ENCODE measurements around the gene PCYT1A.

Gene PCYT1A

GRCh38 chr3:196280689-196281440 lies 6.7 kb downstream of the PCYT1A start:
- no peaks in the 10 kb centered on the region for H3K9me3 ChIP-seq (ENCODE audit: control insufficient read depth, low read length)
- H3K27me3 ChIP-seq (ENCODE audit: control insufficient read depth, insufficient read depth, low read length) = no peaks in the 10 kb centered on the region
- no peak overlapping the region for H3K4me2 ChIP-seq (ENCODE audit: low read length)
- H3K79me2 ChIP-seq = peaks cover 26% of the 10 kb centered on the region
- H3K4me1 ChIP-seq = peaks cover 4% of the 10 kb centered on the region
- no peak overlapping the region for H3K4me3 ChIP-seq (ENCODE audit: low read depth, low read length)
- H3K27ac ChIP-seq = no peak overlapping the region
- H3K9ac ChIP-seq = no peak overlapping the region
- H3K36me3 ChIP-seq (ENCODE audit: control insufficient read depth, insufficient read depth, low read length) = no peaks in the 10 kb centered on the region
- TF ChIP-seq, protein P1, sequence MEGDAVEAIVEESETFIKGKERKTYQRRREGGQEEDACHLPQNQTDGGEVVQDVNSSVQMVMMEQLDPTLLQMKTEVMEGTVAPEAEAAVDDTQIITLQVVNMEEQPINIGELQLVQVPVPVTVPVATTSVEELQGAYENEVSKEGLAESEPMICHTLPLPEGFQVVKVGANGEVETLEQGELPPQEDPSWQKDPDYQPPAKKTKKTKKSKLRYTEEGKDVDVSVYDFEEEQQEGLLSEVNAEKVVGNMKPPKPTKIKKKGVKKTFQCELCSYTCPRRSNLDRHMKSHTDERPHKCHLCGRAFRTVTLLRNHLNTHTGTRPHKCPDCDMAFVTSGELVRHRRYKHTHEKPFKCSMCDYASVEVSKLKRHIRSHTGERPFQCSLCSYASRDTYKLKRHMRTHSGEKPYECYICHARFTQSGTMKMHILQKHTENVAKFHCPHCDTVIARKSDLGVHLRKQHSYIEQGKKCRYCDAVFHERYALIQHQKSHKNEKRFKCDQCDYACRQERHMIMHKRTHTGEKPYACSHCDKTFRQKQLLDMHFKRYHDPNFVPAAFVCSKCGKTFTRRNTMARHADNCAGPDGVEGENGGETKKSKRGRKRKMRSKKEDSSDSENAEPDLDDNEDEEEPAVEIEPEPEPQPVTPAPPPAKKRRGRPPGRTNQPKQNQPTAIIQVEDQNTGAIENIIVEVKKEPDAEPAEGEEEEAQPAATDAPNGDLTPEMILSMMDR (IDR thresholded peaks at IDR 0.05) = no peak
- H2AFZ ChIP-seq = no peak overlapping the region

DNA sequence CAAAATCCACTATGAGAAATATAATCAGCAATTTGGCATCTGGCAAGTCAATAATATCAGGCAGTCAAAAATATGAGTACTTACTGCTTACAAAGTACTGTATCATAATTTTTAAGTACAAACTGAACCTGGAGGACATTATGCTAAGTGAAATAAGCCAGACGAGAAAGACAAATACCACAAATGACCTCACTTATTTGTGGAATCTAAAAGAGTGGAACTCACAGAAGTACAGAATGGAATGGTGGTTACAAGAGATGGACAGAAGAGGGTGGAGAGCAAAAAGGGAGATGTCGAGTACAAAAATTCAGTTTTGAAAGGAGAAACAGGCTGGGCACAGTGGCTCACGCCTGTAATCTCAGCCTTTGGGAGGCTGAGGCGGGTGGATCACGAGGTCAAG lies 12.4 kb downstream of the PCYT1A start:
- H2AFZ ChIP-seq = no peak overlapping the region
- peaks cover 38% of the 10 kb centered on the region for H3K79me2 ChIP-seq
- no peaks in the 10 kb centered on the region for H3K9me3 ChIP-seq (ENCODE audit: control insufficient read depth, low read length)
- peaks cover 4% of the 10 kb centered on the region for H3K4me1 ChIP-seq
- H3K4me2 ChIP-seq (ENCODE audit: low read length) = no peak overlapping the region
- H3K9ac ChIP-seq = no peak overlapping the region
- H3K27ac ChIP-seq = no peak overlapping the region
- H3K36me3 ChIP-seq (ENCODE audit: control insufficient read depth, insufficient read depth, low read length) = no peaks in the 10 kb centered on the region
- TF ChIP-seq, protein P1 (IDR thresholded peaks at IDR 0.05) = no peak
- no peaks in the 10 kb centered on the region for H3K27me3 ChIP-seq (ENCODE audit: control insufficient read depth, insufficient read depth, low read length)
- no peak overlapping the region for H3K4me3 ChIP-seq (ENCODE audit: low read depth, low read length)

DNA sequence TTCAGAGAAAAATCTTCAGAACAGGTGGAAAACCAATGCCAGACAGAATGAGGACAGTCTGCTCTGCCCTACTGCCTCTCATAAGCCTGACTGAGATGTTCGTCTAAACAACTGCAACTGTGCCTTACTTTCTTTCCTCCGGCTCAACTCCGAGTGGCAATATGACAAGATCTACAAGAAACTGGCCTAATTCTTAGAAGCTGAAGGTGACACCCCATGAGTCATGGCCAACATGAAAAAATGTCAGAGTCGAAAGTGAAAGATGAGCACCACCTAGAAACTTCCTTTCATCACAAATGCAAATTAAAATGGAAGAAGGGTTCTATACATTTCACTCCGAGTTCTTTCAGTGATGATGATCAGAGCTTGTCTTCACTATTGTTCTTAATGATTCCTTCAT lies 12.9 kb downstream of the PCYT1A start:
- H3K9ac ChIP-seq = no peak overlapping the region
- no peaks in the 10 kb centered on the region for H3K9me3 ChIP-seq (ENCODE audit: control insufficient read depth, low read length)
- no peaks in the 10 kb centered on the region for H3K27me3 ChIP-seq (ENCODE audit: control insufficient read depth, insufficient read depth, low read length)
- H3K27ac ChIP-seq = no peak overlapping the region
- H3K36me3 ChIP-seq (ENCODE audit: control insufficient read depth, insufficient read depth, low read length) = no peaks in the 10 kb centered on the region
- no peak overlapping the region for H2AFZ ChIP-seq
- H3K4me1 ChIP-seq = peaks cover 4% of the 10 kb centered on the region
- peaks cover 36% of the 10 kb centered on the region for H3K79me2 ChIP-seq
- no peak overlapping the region for H3K4me2 ChIP-seq (ENCODE audit: low read length)
- TF ChIP-seq, protein P1 (IDR thresholded peaks at IDR 0.05) = no peak
- H3K4me3 ChIP-seq (ENCODE audit: low read depth, low read length) = no peak overlapping the region

DNA sequence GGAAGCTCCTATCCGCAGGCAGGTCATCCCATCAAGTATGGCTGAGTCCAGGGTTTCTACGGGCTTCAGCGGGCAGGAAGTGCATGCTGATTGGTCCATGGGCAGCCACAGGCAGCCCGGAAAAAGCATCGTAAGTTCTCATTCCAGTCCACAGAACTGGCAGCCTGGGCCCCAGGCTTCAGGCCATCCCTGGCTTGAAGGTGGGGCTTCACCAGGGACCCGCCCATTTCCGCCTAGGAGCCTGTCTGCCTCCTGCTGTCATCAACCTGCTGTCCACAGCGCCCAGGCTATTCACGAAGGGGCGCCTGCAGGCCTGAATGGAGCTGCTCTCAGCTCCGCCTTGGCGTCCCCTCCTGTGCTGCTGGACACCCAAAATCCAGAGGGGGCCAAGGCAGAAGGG lies 13.9 kb downstream of the PCYT1A start:
- Histone ChIP-seq H3K9ac (no peak overlapping the region), H3K4me1 (no peaks in the 10 kb centered on the region), H3K27ac (no peak overlapping the region), H3K27me3 (ENCODE audit: control insufficient read depth, insufficient read depth, low read length) (no peaks in the 10 kb centered on the region), H3K9me3 (ENCODE audit: control insufficient read depth, low read length) (no peaks in the 10 kb centered on the region), H2AFZ (no peak overlapping the region), H3K4me3 (ENCODE audit: low read depth, low read length) (no peak overlapping the region), H3K4me2 (ENCODE audit: low read length) (no peak overlapping the region), H3K36me3 (ENCODE audit: control insufficient read depth, insufficient read depth, low read length) (no peaks in the 10 kb centered on the region), H3K79me2 (peaks cover 36% of the 10 kb centered on the region)
- TF ChIP-seq, protein P1 (IDR thresholded peaks at IDR 0.05) = no peak

DNA sequence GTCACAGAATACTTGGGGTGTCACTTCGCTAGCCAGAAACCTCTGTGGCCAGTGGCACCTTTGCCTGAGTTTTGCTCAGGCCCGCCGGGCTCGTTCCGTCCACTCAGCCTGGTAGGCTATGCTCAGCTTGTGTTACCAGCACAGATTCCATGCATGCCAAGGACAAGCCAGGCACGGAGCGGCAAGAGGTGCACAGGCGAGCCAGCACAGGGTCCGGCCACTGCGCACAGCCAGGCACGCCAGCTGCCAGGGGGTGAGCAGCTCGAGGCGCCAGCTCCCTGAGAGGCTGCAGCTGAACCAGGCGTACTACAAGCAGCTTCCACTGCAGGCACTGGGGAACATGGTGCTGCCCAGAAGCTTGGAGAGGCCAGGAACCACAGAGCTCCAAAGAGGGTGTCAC lies 14.7 kb downstream of the PCYT1A start:
- no peaks in the 10 kb centered on the region for H3K4me1 ChIP-seq
- no peaks in the 10 kb centered on the region for H3K27me3 ChIP-seq (ENCODE audit: control insufficient read depth, insufficient read depth, low read length)
- H3K36me3 ChIP-seq (ENCODE audit: control insufficient read depth, insufficient read depth, low read length) = no peaks in the 10 kb centered on the region
- H3K4me3 ChIP-seq (ENCODE audit: low read depth, low read length) = no peak overlapping the region
- H2AFZ ChIP-seq = no peak overlapping the region
- peaks cover 28% of the 10 kb centered on the region for H3K79me2 ChIP-seq
- no peak overlapping the region for H3K4me2 ChIP-seq (ENCODE audit: low read length)
- H3K27ac ChIP-seq = no peak overlapping the region
- H3K9me3 ChIP-seq (ENCODE audit: control insufficient read depth, low read length) = no peaks in the 10 kb centered on the region
- no peak overlapping the region for H3K9ac ChIP-seq
- TF ChIP-seq, protein P1 (IDR thresholded peaks at IDR 0.05) = no peak

All from parathyroid adenoma (tissue), 2 donors.